Femur (tissue), 1 donor: ENCODE results near the gene ATP5ME.
"Not testable (repeated sequence)": the region's sequence is repeated elsewhere in the genome, so short reads cannot be mapped to it uniquely, and the experiment has no call there.

ENCODE experiments used
- DNase-seq: peaks from one replicate; pipeline ENCODE4 v3.0.0-alpha.2; 2017

The ATP5ME gene

GRCh38 chr4:674172-675035, at the start of gene ATP5ME, which contains the start of gene MYL5:
TSS of gene ATP5ME (minus strand) at chr4:674276. CDS start at chr4:674247, 29 bp downstream.
TSS of gene MYL5 (plus strand) at chr4:674542. CDS start at chr4:678027, 3,485 bp downstream.
- DNase-seq, result peak; percentile 98

GRCh38 chr4:722851-723360, 48.8 kb upstream of the ATP5ME start:
- no peak for DNase-seq

- DNase-seq, result no peak
Measured at GRCh38 chr4:722169-722725, 48.2 kb upstream of the ATP5ME start.

GRCh38 chr4:721261-722168, 47.4 kb upstream of the ATP5ME start:
- no peak for DNase-seq

- DNase-seq, result no peak
Measured at GRCh38 chr4:720111-720860, 46.2 kb upstream of the ATP5ME start.

- no peak for DNase-seq
Measured at GRCh38 chr4:718460-718859, 44.4 kb upstream of the ATP5ME start.

GRCh38 chr4:717601-718320, 43.7 kb upstream of the ATP5ME start:
- no peak for DNase-seq

- DNase-seq, result no peak
Measured at GRCh38 chr4:714087-714486, 40.0 kb upstream of the ATP5ME start.

GRCh38 chr4:712916-713632, 39.0 kb upstream of the ATP5ME start:
- no peak for DNase-seq

- DNase-seq, result no peak
Measured at GRCh38 chr4:712093-712492, 38.0 kb upstream of the ATP5ME start.

GRCh38 chr4:710916-711315, 36.8 kb upstream of the ATP5ME start:
- no peak for DNase-seq

- DNase-seq, result no peak
Measured at GRCh38 chr4:710116-710515, 36.0 kb upstream of the ATP5ME start.

GRCh38 chr4:709348-709747, 35.3 kb upstream of the ATP5ME start:
- DNase-seq, result no peak

- DNase-seq, result no peak
Measured at GRCh38 chr4:708631-708933, 34.5 kb upstream of the ATP5ME start.

GRCh38 chr4:707929-708630, 34.0 kb upstream of the ATP5ME start:
- DNase-seq, result no peak

- no peak for DNase-seq
Measured at GRCh38 chr4:706834-707598, 32.9 kb upstream of the ATP5ME start.

GRCh38 chr4:706083-706633, 32.1 kb upstream of the ATP5ME start:
- DNase-seq, result not testable (repeated sequence)

- DNase-seq, result peak; percentile 99
Measured at GRCh38 chr4:705278-706082, 31.4 kb upstream of the ATP5ME start, which contains the start of gene PCGF3. TSS of gene PCGF3 (plus strand) at chr4:705832. CDS start at chr4:733681, 27,849 bp downstream.

GRCh38 chr4:704971-705277, 30.8 kb upstream of the ATP5ME start:
- DNase-seq, result no peak
